GM12875 (cell line): ENCODE measurements around the gene RASA2.

Experiments
- H3K4me3 ChIP-seq: one replicate; pipeline ENCODE4 v1.5.1; 2011; ENCODE audit warnings: low read depth, low read length, control low read depth
- CTCF ChIP-seq: IDR thresholded peaks from 2 replicates; pipeline ENCODE4 v1.5.1; 2011; ENCODE audit warnings: low read depth, mild to moderate bottlenecking, control low read depth, inconsistent platforms, low read length, moderate library complexity, borderline replicate concordance; ENCODE audit not compliant: insufficient read depth

The RASA2 gene

GRCh38 chr3:141550926-141551665 is 64.3 kb downstream of the RASA2 start:
- no peak overlapping the region for H3K4me3 ChIP-seq
- TF ChIP-seq CTCF, result no peak

- no peak overlapping the region for H3K4me3 ChIP-seq
- TF ChIP-seq CTCF, result no peak
These were observed 65.7 kb downstream of the RASA2 start for GRCh38 chr3:141552440-141552991.

GRCh38 chr3:141553055-141553454 is 66.2 kb downstream of the RASA2 start:
- TF ChIP-seq CTCF, result no peak

GRCh38 chr3:141556034-141556433 is 69.2 kb downstream of the RASA2 start:
- TF ChIP-seq CTCF, result no peak
- no peak overlapping the region for H3K4me3 ChIP-seq

More at GRCh38 chr3:141553055-141553454, 66.2 kb downstream of the RASA2 start:
- no peak overlapping the region for H3K4me3 ChIP-seq

GRCh38 chr3:141557961-141558706 is 71.3 kb downstream of the RASA2 start:
- no peak overlapping the region for H3K4me3 ChIP-seq
- no peak for TF ChIP-seq CTCF

- H3K4me3 ChIP-seq, result no peak overlapping the region
- peak; percentile 78; the same call in 1 of the 2 replicates for TF ChIP-seq CTCF
These were observed 74.7 kb downstream of the RASA2 start for GRCh38 chr3:141561426-141562034.
